Measurements from ENCODE around the gene TIAM2.
"Not testable (repeated sequence)": the region's sequence is repeated elsewhere in the genome, so short reads cannot be mapped to it uniquely, and the experiment has no call there.

Gene TIAM2

DNA sequence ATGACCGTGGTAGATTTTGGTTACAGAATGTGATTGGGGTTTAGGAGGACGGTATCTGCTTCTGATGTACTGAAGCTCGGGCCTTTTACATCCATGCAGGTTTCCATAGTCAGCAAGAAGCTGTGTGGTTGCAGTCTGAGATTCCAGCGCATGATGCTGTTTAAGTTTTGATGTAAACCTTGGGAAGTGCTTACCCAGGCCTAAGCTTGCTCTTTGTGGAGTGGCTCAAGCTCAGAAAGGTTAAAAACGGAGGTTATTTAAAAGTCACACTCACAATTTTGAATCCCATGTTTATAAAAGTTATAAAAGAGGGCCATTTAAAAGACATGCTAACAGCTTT lies 121.4 kb downstream of the TIAM2 start:
- H3K9ac ChIP-seq (ENCODE audit: low read length) = no peak overlapping the region
- no peaks in the 10 kb centered on the region for H3K9me2 ChIP-seq (ENCODE audit: low read depth, low read length)
- H2AFZ ChIP-seq (ENCODE audit: low read length) = no peak overlapping the region
- H3K79me2 ChIP-seq (ENCODE audit: insufficient read depth, low read length) = no peaks in the 10 kb centered on the region
- H3K27ac ChIP-seq (ENCODE audit: low read depth, low read length, poor library complexity, severe bottlenecking) = no peak overlapping the region
- TF ChIP-seq, protein P1, sequence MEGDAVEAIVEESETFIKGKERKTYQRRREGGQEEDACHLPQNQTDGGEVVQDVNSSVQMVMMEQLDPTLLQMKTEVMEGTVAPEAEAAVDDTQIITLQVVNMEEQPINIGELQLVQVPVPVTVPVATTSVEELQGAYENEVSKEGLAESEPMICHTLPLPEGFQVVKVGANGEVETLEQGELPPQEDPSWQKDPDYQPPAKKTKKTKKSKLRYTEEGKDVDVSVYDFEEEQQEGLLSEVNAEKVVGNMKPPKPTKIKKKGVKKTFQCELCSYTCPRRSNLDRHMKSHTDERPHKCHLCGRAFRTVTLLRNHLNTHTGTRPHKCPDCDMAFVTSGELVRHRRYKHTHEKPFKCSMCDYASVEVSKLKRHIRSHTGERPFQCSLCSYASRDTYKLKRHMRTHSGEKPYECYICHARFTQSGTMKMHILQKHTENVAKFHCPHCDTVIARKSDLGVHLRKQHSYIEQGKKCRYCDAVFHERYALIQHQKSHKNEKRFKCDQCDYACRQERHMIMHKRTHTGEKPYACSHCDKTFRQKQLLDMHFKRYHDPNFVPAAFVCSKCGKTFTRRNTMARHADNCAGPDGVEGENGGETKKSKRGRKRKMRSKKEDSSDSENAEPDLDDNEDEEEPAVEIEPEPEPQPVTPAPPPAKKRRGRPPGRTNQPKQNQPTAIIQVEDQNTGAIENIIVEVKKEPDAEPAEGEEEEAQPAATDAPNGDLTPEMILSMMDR (IDR thresholded peaks at IDR 0.05; ENCODE audit: low read length) = no peak
- TF ChIP-seq EZH2 (IDR thresholded peaks at IDR 0.05; ENCODE audit: borderline replicate concordance, low read length) = no peak
- H3K4me2 ChIP-seq (ENCODE audit: low read length) = no peak overlapping the region
- H3K36me3 ChIP-seq (ENCODE audit: insufficient read depth, low read length) = no peaks in the 10 kb centered on the region
- no peaks in the 10 kb centered on the region for H3K9me3 ChIP-seq (ENCODE audit: low read length)
- no peaks in the 10 kb centered on the region for H4K20me1 ChIP-seq (ENCODE audit: insufficient read depth, low read length)
- H3K4me3 ChIP-seq (ENCODE audit: low read depth, low read length, poor library complexity, severe bottlenecking) = no peak overlapping the region
- H3K4me1 ChIP-seq (ENCODE audit: insufficient read depth, low read length, severe bottlenecking) = no peaks in the 10 kb centered on the region
- H3K27me3 ChIP-seq (ENCODE audit: insufficient read depth, low read length) = no peaks in the 10 kb centered on the region
- no peaks in the 10 kb centered on the region for H3F3A ChIP-seq (ENCODE audit: insufficient read depth, low read length)

DNA sequence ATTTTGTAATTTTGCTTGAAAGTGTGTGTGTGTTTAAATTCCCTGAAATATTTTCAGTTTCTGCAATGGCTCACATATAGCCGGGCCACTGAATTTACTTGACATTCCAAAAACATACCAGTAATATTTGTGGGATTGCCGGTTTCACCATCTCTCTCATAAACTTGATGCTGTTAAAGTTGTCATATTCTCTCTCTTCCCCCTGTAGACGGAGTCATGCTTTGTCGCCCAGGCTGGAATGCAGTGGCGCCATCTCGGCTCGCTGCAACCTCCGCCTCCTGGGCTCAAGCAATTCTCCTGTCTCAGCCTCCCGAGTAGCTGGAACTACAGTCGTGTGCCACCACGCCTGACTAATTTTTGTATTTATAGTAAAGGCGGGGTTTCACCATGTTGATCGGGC lies 122.1 kb downstream of the TIAM2 start:
- no peaks in the 10 kb centered on the region for H3K79me2 ChIP-seq (ENCODE audit: insufficient read depth, low read length)
- H3K4me2 ChIP-seq (ENCODE audit: low read length) = no peak overlapping the region
- H3K27ac ChIP-seq (ENCODE audit: low read depth, low read length, poor library complexity, severe bottlenecking) = no peak overlapping the region
- no peaks in the 10 kb centered on the region for H3K4me1 ChIP-seq (ENCODE audit: insufficient read depth, low read length, severe bottlenecking)
- H4K20me1 ChIP-seq (ENCODE audit: insufficient read depth, low read length) = no peaks in the 10 kb centered on the region
- H3K9me2 ChIP-seq (ENCODE audit: low read depth, low read length) = no peaks in the 10 kb centered on the region
- no peaks in the 10 kb centered on the region for H3F3A ChIP-seq (ENCODE audit: insufficient read depth, low read length)
- H3K9me3 ChIP-seq (ENCODE audit: low read length) = no peaks in the 10 kb centered on the region
- no peak overlapping the region for H3K9ac ChIP-seq (ENCODE audit: low read length)
- H3K4me3 ChIP-seq (ENCODE audit: low read depth, low read length, poor library complexity, severe bottlenecking) = no peak overlapping the region
- H3K27me3 ChIP-seq (ENCODE audit: insufficient read depth, low read length) = no peaks in the 10 kb centered on the region
- no peak for TF ChIP-seq EZH2 (IDR thresholded peaks at IDR 0.05; ENCODE audit: borderline replicate concordance, low read length)
- TF ChIP-seq, protein P1 (IDR thresholded peaks at IDR 0.05; ENCODE audit: low read length) = no peak
- H3K36me3 ChIP-seq (ENCODE audit: insufficient read depth, low read length) = no peaks in the 10 kb centered on the region
- H2AFZ ChIP-seq (ENCODE audit: low read length) = no peak overlapping the region

DNA sequence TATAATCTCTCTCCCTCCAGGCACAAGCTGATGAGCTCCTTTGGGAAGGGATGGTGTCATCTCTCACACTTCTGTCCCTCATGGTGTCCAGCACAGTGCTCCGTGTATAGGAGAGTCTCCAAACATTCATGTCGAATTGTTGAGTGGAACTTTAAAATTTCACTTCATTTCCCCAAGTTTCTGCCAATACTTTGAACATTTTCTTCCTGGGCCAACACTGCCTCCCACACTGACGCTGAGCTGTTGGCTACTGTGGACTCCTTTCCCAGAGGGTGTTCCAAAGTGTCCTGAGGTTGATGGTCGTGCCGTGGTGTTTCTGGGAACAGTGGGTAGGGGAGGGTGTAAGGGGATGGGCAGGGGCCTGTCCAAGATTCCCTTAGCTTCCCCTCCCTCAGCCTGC lies 122.7 kb downstream of the TIAM2 start:
- Histone ChIP-seq H3F3A (ENCODE audit: insufficient read depth, low read length) (no peaks in the 10 kb centered on the region), H3K27me3 (ENCODE audit: insufficient read depth, low read length) (no peaks in the 10 kb centered on the region), H3K4me1 (ENCODE audit: insufficient read depth, low read length, severe bottlenecking) (no peaks in the 10 kb centered on the region), H3K36me3 (ENCODE audit: insufficient read depth, low read length) (no peaks in the 10 kb centered on the region), H3K4me3 (ENCODE audit: low read depth, low read length, poor library complexity, severe bottlenecking) (no peak overlapping the region), H3K9ac (ENCODE audit: low read length) (no peak overlapping the region), H2AFZ (ENCODE audit: low read length) (no peak overlapping the region), H4K20me1 (ENCODE audit: insufficient read depth, low read length) (no peaks in the 10 kb centered on the region), H3K79me2 (ENCODE audit: insufficient read depth, low read length) (no peaks in the 10 kb centered on the region), H3K9me3 (ENCODE audit: low read length) (no peaks in the 10 kb centered on the region), H3K4me2 (ENCODE audit: low read length) (no peak overlapping the region), H3K9me2 (ENCODE audit: low read depth, low read length) (no peaks in the 10 kb centered on the region), H3K27ac (ENCODE audit: low read depth, low read length, poor library complexity, severe bottlenecking) (no peak overlapping the region)
- no peak for TF ChIP-seq EZH2 (IDR thresholded peaks at IDR 0.05; ENCODE audit: borderline replicate concordance, low read length)
- TF ChIP-seq, protein P1 (IDR thresholded peaks at IDR 0.05; ENCODE audit: low read length) = no peak

DNA sequence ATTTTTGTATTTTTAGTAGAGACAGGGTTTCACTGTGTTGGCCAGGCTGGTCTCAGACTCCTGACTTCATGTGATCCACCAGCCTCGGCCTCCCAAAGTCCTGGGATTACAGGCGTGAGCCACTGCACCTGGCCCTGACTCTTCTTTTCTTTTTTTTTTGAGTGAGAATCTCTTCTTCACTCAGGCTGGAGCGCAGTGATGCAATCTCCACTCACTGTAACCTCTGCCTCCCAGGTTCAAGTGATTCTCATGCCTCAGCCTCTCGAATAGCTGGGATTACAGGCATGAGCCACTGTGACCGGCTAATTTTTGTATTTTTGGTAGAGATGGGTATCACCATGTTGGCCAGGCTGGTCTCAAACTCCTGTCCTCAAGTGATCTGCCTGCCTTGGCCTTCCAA lies 124.1 kb downstream of the TIAM2 start:
- H3F3A ChIP-seq (ENCODE audit: insufficient read depth, low read length); H3K4me3 ChIP-seq (ENCODE audit: low read depth, low read length, poor library complexity, severe bottlenecking); H3K27me3 ChIP-seq (ENCODE audit: insufficient read depth, low read length); H3K9ac ChIP-seq (ENCODE audit: low read length); H3K9me2 ChIP-seq (ENCODE audit: low read depth, low read length); H3K9me3 ChIP-seq (ENCODE audit: low read length); H3K36me3 ChIP-seq (ENCODE audit: insufficient read depth, low read length); H2AFZ ChIP-seq (ENCODE audit: low read length); H3K4me2 ChIP-seq (ENCODE audit: low read length); H4K20me1 ChIP-seq (ENCODE audit: insufficient read depth, low read length); H3K27ac ChIP-seq (ENCODE audit: low read depth, low read length, poor library complexity, severe bottlenecking); H3K79me2 ChIP-seq (ENCODE audit: insufficient read depth, low read length); H3K4me1 ChIP-seq (ENCODE audit: insufficient read depth, low read length, severe bottlenecking): not testable (repeated sequence)

Data from OCI-LY1 (cell line).